ENCODE measurements around the gene DENND4A. TPM values are rescaled to one million over a fixed set of nuclear protein-coding genes. Genes with fewer than 3 reads are reported as not detected.

DENND4A gene
- total and polyA plus RNA-seq, 10 of the 15 experiments (the other 5 are each of a cell fraction or from before 2014, with no cell fraction given) = 14.2 to 81.8 (median 34.1) TPM

DNA sequence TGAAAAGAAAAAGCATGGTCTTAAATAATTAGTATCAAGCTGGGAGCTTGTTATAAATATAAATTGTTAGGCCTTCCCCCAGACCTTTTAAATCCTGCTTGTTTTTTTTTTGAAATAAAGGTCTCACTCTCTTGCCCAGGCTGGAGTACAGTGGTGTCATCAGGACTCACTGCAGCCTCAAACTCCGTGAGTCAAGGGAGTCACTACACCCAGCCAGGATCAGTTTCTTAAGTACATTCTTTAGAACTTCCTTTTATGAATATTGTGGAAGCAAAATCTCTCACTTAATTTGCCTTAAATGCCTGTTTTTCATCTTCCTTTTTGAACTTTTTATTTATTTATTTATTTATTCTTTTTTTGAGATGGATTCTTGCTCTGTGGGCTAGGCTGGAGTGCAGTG, 20.8 kb upstream of the DENND4A start:
- Histone ChIP-seq H3K36me3 (ENCODE audit: control insufficient read depth in 2 of 2, insufficient read depth in 2 of 2, low read length in 1 of 2) (no peaks in the 10 kb centered on the region), H3K27me3 (replicated peaks in 1 of 2; ENCODE audit: control insufficient read depth in 2 of 2, insufficient read depth in 2 of 2, low read length in 1 of 2) (no peaks in the 10 kb centered on the region), H4K20me1 (ENCODE audit: control insufficient read depth, insufficient read depth) (no peaks in the 10 kb centered on the region), H3K79me2 (ENCODE audit: control insufficient read depth, insufficient read depth, low read length) (no peaks in the 10 kb centered on the region), H3K4me3 (no peak overlapping the region), H3K27ac (ENCODE audit: control insufficient read depth, insufficient read depth) (no peak overlapping the region), H3K9me3 (replicated peaks; ENCODE audit: control insufficient read depth, insufficient read depth, low read length) (peaks cover 3% of the 10 kb centered on the region; the same call in 2 of the 3 replicates), H3K9ac (ENCODE audit: control insufficient read depth, insufficient read depth, low read length) (no peak overlapping the region), H3K4me2 (ENCODE audit: control insufficient read depth, insufficient read depth) (no peak overlapping the region), H2AFZ (ENCODE audit: control insufficient read depth, low read depth, low read length) (no peak overlapping the region), H3K4me1 (ENCODE audit: control insufficient read depth, insufficient read depth, low read length) (peaks cover 28% of the 10 kb centered on the region)
- in situ Hi-C loops (cut with MboI) (no loop called here), intact Hi-C loops (cut with micrococcal nuclease; ENCODE audit: unreplicated experiment) (no loop called here)
- no TSS peak for BruUV-seq (replicated peaks)
- WGBS (ENCODE audit: insufficient coverage, insufficient replicate concordance, low lambda C conversion rate, missing lambda C conversion rate) = 94% methylated on average over 1 of the region's 1 CpG
- no peak for TF ChIP-seq SMAD1 (IDR thresholded peaks at IDR 0.05; ENCODE audit: low read depth, partially characterized antibody)
- no peak for TF ChIP-seq TBL1XR1 (IDR thresholded peaks at IDR 0.05; ENCODE audit: low read depth, low read length)
- TF ChIP-seq RELA (IDR thresholded peaks at IDR 0.05; ENCODE audit: borderline replicate concordance, partially characterized antibody) = no peak
- TF ChIP-seq, protein P1, sequence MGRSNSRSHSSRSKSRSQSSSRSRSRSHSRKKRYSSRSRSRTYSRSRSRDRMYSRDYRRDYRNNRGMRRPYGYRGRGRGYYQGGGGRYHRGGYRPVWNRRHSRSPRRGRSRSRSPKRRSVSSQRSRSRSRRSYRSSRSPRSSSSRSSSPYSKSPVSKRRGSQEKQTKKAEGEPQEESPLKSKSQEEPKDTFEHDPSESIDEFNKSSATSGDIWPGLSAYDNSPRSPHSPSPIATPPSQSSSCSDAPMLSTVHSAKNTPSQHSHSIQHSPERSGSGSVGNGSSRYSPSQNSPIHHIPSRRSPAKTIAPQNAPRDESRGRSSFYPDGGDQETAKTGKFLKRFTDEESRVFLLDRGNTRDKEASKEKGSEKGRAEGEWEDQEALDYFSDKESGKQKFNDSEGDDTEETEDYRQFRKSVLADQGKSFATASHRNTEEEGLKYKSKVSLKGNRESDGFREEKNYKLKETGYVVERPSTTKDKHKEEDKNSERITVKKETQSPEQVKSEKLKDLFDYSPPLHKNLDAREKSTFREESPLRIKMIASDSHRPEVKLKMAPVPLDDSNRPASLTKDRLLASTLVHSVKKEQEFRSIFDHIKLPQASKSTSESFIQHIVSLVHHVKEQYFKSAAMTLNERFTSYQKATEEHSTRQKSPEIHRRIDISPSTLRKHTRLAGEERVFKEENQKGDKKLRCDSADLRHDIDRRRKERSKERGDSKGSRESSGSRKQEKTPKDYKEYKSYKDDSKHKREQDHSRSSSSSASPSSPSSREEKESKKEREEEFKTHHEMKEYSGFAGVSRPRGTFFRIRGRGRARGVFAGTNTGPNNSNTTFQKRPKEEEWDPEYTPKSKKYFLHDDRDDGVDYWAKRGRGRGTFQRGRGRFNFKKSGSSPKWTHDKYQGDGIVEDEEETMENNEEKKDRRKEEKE (IDR thresholded peaks at IDR 0.05) = no peak
- TF ChIP-seq, protein P2, sequence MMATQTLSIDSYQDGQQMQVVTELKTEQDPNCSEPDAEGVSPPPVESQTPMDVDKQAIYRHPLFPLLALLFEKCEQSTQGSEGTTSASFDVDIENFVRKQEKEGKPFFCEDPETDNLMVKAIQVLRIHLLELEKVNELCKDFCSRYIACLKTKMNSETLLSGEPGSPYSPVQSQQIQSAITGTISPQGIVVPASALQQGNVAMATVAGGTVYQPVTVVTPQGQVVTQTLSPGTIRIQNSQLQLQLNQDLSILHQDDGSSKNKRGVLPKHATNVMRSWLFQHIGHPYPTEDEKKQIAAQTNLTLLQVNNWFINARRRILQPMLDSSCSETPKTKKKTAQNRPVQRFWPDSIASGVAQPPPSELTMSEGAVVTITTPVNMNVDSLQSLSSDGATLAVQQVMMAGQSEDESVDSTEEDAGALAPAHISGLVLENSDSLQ (IDR thresholded peaks at IDR 0.05) = no peak
- no peak for TF ChIP-seq SMAD5 (IDR thresholded peaks at IDR 0.05; ENCODE audit: low read depth)
- TF ChIP-seq, protein P3, sequence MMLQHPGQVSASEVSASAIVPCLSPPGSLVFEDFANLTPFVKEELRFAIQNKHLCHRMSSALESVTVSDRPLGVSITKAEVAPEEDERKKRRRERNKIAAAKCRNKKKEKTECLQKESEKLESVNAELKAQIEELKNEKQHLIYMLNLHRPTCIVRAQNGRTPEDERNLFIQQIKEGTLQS (IDR thresholded peaks at IDR 0.05; ENCODE audit: borderline replicate concordance, extremely low read depth, low read depth, low read length) = no peak
- TF ChIP-seq BCL3 (IDR thresholded peaks at IDR 0.05; ENCODE audit: borderline replicate concordance, insufficient read depth, low read depth, low read length, poor library complexity, severe bottlenecking) = no peak
- TF ChIP-seq KDM1A (IDR thresholded peaks at IDR 0.05; ENCODE audit: borderline replicate concordance) = no peak
- no peak for TF ChIP-seq POLR2AphosphoS2 (IDR thresholded peaks at IDR 0.05; ENCODE audit: low read depth, low read length)
- no peak for TF ChIP-seq TCF7 (IDR thresholded peaks at IDR 0.05; ENCODE audit: borderline replicate concordance)
- ATAC-seq (no peak), FAIRE-seq (no peak), DNase-seq (ENCODE audit: low read depth, low spot score) (no peak)
- RAD21 ChIA-PET (ENCODE audit: unreplicated experiment) = interaction anchor here (0.6 to 15.7 kb wide), 6 partner anchors 11 to 44 kb away, joined by 3 to 344 read pairs (median 4); partner anchors contain the start of gene DENND4A
- POLR2A ChIA-PET = interaction anchor here (0.6 to 16.0 kb wide), 7 partner anchors 8 to 557 kb away, joined by 3 to 260 read pairs (median 5); partner anchors contain the start of genes DENND4A and RAB11A
- SMC1A ChIA-PET (ENCODE audit: uncharacterized antibody, unreplicated experiment) = interaction anchor here (1.1 to 18.4 kb wide), 4 partner anchors 10 to 47 kb away, joined by 3 to 488 read pairs (median 7); partner anchors contain the start of gene DENND4A
- CTCF ChIA-PET = interaction anchor here (0.7 to 2.0 kb wide), 6 partner anchors 11 to 22 kb away, joined by 3 to 9 read pairs (median 4); partner anchors contain the start of gene DENND4A

Measured in GM12878 (cell line).